ENCODE results near the gene PVR.

Gene PVR

DNA sequence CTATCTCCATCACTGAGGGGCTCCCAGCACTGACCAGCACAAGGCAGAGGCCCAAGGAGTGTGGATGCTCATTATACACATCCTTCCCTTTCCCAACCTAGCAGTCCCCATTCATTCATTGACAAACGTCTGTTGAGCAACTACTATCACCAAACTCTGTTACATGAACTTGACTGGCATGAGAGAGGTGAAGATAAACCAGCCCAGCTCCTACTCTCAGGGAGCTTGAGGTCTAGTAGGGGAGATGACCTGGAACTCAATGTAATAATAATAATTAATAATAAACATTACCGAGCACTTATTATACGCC lies 46.4 kb downstream of the PVR start:
- TF ChIP-seq OSR1 (CRISPR knock-in tag; IDR thresholded peaks at IDR 0.05) (no peak), BACH2 (CRISPR knock-in tag; IDR thresholded peaks at IDR 0.05; ENCODE audit: borderline replicate concordance) (no peak), GLIS3 (CRISPR knock-in tag; IDR thresholded peaks at IDR 0.05) (no peak), ZNF70 (CRISPR knock-in tag; IDR thresholded peaks at IDR 0.05) (no peak), ZC3H10 (CRISPR knock-in tag; IDR thresholded peaks at IDR 0.05) (no peak), ARNTL (CRISPR knock-in tag; IDR thresholded peaks at IDR 0.05; ENCODE audit: borderline replicate concordance, low read depth) (no peak), TOX (CRISPR knock-in tag; IDR thresholded peaks at IDR 0.05; ENCODE audit: borderline replicate concordance) (no peak), ZNF8 (CRISPR knock-in tag; IDR thresholded peaks at IDR 0.05) (no peak), ZNF565 (CRISPR knock-in tag; conservative IDR thresholded peaks at IDR 0.05; ENCODE audit: low read depth) (no peak), ESRRG (CRISPR knock-in tag; IDR thresholded peaks at IDR 0.05) (no peak)
- no peak for ATAC-seq

DNA sequence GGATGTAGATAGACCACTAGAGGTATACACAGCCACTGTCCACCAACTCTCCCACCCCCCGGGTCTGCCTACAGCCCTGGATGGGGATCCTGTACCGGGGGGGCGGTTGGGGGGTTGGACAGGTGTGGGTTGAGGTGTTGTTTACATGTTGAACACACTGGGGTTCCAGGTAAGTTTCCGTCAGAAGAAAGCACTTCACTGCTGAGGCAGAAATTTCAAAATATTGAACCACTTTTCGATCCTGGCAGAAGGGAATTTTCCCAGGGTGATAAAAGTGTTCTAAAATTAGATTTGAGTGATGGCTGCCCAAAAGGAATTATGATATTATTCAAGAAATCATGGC lies 48.6 kb downstream of the PVR start:
- no peak for TF ChIP-seq BACH2 (CRISPR knock-in tag; IDR thresholded peaks at IDR 0.05; ENCODE audit: borderline replicate concordance)
- no peak for ATAC-seq

DNA sequence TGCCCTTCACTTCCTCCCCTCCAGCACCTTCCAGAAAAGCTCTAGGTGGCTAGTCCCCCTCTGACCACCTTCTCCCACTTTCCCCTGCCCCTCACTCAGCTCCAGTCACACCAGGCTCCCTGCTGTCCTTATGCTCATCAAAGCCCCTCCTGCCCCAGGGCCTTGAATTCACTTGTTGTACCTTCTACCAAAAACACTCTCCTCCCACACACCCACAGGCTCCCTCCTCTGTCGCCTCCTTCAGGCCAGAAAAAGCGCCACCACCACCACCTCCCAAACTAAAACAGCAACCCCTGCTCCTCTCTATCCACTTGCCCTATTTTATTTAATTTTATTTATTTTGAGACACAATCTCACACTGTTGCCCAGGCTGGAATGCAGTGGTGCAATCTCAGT lies 50.5 kb downstream of the PVR start:
- no peak for ATAC-seq
- TF ChIP-seq ZC3H10 (CRISPR knock-in tag; IDR thresholded peaks at IDR 0.05), result no peak
- no peak for TF ChIP-seq PPARA (CRISPR knock-in tag; IDR thresholded peaks at IDR 0.05; ENCODE audit: borderline replicate concordance)
- TF ChIP-seq, protein P1, sequence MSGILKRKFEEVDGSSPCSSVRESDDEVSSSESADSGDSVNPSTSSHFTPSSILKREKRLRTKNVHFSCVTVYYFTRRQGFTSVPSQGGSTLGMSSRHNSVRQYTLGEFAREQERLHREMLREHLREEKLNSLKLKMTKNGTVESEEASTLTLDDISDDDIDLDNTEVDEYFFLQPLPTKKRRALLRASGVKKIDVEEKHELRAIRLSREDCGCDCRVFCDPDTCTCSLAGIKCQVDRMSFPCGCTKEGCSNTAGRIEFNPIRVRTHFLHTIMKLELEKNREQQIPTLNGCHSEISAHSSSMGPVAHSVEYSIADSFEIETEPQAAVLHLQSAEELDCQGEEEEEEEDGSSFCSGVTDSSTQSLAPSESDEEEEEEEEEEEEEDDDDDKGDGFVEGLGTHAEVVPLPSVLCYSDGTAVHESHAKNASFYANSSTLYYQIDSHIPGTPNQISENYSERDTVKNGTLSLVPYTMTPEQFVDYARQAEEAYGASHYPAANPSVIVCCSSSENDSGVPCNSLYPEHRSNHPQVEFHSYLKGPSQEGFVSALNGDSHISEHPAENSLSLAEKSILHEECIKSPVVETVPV (CRISPR knock-in tag; IDR thresholded peaks at IDR 0.05), result no peak
- no peak for TF ChIP-seq OSR1 (CRISPR knock-in tag; IDR thresholded peaks at IDR 0.05)
- TF ChIP-seq TCF4 (CRISPR knock-in tag; IDR thresholded peaks at IDR 0.05; ENCODE audit: borderline replicate concordance), result no peak
- no peak for TF ChIP-seq RARB (CRISPR knock-in tag; IDR thresholded peaks at IDR 0.05)
- no peak for TF ChIP-seq TOX (CRISPR knock-in tag; IDR thresholded peaks at IDR 0.05; ENCODE audit: borderline replicate concordance)
- no peak for TF ChIP-seq ISL1 (CRISPR knock-in tag; IDR thresholded peaks at IDR 0.05)
- no peak for TF ChIP-seq ZNF70 (CRISPR knock-in tag; IDR thresholded peaks at IDR 0.05)
- TF ChIP-seq ESRRG (CRISPR knock-in tag; IDR thresholded peaks at IDR 0.05), result no peak
- TF ChIP-seq, protein P2, sequence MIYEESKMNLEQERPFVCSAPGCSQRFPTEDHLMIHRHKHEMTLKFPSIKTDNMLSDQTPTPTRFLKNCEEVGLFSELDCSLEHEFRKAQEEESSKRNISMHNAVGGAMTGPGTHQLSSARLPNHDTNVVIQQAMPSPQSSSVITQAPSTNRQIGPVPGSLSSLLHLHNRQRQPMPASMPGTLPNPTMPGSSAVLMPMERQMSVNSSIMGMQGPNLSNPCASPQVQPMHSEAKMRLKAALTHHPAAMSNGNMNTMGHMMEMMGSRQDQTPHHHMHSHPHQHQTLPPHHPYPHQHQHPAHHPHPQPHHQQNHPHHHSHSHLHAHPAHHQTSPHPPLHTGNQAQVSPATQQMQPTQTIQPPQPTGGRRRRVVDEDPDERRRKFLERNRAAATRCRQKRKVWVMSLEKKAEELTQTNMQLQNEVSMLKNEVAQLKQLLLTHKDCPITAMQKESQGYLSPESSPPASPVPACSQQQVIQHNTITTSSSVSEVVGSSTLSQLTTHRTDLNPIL (CRISPR knock-in tag; IDR thresholded peaks at IDR 0.05; ENCODE audit: low read depth), result no peak
- TF ChIP-seq, protein P3, sequence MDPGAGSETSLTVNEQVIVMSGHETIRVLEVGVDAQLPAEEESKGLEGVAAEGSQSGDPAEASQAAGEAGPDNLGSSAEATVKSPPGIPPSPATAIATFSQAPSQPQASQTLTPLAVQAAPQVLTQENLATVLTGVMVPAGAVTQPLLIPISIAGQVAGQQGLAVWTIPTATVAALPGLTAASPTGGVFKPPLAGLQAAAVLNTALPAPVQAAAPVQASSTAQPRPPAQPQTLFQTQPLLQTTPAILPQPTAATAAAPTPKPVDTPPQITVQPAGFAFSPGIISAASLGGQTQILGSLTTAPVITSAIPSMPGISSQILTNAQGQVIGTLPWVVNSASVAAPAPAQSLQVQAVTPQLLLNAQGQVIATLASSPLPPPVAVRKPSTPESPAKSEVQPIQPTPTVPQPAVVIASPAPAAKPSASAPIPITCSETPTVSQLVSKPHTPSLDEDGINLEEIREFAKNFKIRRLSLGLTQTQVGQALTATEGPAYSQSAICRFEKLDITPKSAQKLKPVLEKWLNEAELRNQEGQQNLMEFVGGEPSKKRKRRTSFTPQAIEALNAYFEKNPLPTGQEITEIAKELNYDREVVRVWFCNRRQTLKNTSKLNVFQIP (CRISPR knock-in tag; IDR thresholded peaks at IDR 0.05; ENCODE audit: borderline replicate concordance, low read depth), result no peak
- TF ChIP-seq ZNF565 (CRISPR knock-in tag; conservative IDR thresholded peaks at IDR 0.05; ENCODE audit: low read depth), result no peak
- TF ChIP-seq ARNTL (CRISPR knock-in tag; IDR thresholded peaks at IDR 0.05; ENCODE audit: borderline replicate concordance, low read depth), result no peak
- TF ChIP-seq ZFP30 (CRISPR knock-in tag; IDR thresholded peaks at IDR 0.05), result no peak
- TF ChIP-seq, protein P4, sequence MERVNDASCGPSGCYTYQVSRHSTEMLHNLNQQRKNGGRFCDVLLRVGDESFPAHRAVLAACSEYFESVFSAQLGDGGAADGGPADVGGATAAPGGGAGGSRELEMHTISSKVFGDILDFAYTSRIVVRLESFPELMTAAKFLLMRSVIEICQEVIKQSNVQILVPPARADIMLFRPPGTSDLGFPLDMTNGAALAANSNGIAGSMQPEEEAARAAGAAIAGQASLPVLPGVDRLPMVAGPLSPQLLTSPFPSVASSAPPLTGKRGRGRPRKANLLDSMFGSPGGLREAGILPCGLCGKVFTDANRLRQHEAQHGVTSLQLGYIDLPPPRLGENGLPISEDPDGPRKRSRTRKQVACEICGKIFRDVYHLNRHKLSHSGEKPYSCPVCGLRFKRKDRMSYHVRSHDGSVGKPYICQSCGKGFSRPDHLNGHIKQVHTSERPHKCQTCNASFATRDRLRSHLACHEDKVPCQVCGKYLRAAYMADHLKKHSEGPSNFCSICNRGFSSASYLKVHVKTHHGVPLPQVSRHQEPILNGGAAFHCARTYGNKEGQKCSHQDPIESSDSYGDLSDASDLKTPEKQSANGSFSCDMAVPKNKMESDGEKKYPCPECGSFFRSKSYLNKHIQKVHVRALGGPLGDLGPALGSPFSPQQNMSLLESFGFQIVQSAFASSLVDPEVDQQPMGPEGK (CRISPR knock-in tag; IDR thresholded peaks at IDR 0.05; ENCODE audit: borderline replicate concordance), result no peak
- TF ChIP-seq GLIS3 (CRISPR knock-in tag; IDR thresholded peaks at IDR 0.05), result no peak
- TF ChIP-seq BACH2 (CRISPR knock-in tag; IDR thresholded peaks at IDR 0.05; ENCODE audit: borderline replicate concordance), result no peak
- no peak for TF ChIP-seq CSDC2 (CRISPR knock-in tag; IDR thresholded peaks at IDR 0.05)
- TF ChIP-seq, protein P5, sequence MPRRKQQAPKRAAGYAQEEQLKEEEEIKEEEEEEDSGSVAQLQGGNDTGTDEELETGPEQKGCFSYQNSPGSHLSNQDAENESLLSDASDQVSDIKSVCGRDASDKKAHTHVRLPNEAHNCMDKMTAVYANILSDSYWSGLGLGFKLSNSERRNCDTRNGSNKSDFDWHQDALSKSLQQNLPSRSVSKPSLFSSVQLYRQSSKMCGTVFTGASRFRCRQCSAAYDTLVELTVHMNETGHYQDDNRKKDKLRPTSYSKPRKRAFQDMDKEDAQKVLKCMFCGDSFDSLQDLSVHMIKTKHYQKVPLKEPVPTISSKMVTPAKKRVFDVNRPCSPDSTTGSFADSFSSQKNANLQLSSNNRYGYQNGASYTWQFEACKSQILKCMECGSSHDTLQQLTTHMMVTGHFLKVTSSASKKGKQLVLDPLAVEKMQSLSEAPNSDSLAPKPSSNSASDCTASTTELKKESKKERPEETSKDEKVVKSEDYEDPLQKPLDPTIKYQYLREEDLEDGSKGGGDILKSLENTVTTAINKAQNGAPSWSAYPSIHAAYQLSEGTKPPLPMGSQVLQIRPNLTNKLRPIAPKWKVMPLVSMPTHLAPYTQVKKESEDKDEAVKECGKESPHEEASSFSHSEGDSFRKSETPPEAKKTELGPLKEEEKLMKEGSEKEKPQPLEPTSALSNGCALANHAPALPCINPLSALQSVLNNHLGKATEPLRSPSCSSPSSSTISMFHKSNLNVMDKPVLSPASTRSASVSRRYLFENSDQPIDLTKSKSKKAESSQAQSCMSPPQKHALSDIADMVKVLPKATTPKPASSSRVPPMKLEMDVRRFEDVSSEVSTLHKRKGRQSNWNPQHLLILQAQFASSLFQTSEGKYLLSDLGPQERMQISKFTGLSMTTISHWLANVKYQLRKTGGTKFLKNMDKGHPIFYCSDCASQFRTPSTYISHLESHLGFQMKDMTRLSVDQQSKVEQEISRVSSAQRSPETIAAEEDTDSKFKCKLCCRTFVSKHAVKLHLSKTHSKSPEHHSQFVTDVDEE (CRISPR knock-in tag; IDR thresholded peaks at IDR 0.05), result no peak

Data from SK-N-SH treated with all-trans-retinoic acid at 6 μM for 48 hours (cell line).